GM12878 (cell line): ENCODE results near the gene CLEC4M. TPM values are rescaled to one million over a fixed set of nuclear protein-coding genes. Genes with fewer than 3 reads are reported as not detected.

Source experiments
- ATAC-seq: fragments of 200-7000 bp; cut with Tn5 transposase; 3 replicates; pipeline ENCODE4 v1.9.1; 2020; ENCODE audit warnings: mild to moderate bottlenecking, moderate library complexity
- BruUV-seq: library from RNA; stranded (reverse); fragments of 400-500 nt; replicated peaks from 2 replicates; lab custom pipeline; 2021; lab: Mats Ljungman, UMichigan
- CTCF ChIA-PET: fragments of 300-600 bp; sonication (Branson Sonifier 250); formaldehyde crosslinking; extraction: SDS; loops from one replicate; lab custom pipeline; 2021; ENCODE audit warnings: inconsistent platforms; lab: Yijun Ruan, JAX
- POLR2A ChIA-PET: fragments of 350-600 bp; formaldehyde crosslinking; extraction: SDS; loops from one replicate; lab custom pipeline; 2021; ENCODE audit warnings: inconsistent platforms; lab: Charles Lee
- RAD21 ChIA-PET: fragments of 300-600 bp; sonication (Branson Sonifier 250); formaldehyde crosslinking; loops from one replicate; lab custom pipeline; 2023; ENCODE audit warnings: antibody characterized with exemption; ENCODE audit not compliant: unreplicated experiment; lab: Charles Lee
- SMC1A ChIA-PET: fragments of 300-600 bp; sonication (Branson Sonifier 250); formaldehyde crosslinking; loops from one replicate; lab custom pipeline; 2023; ENCODE audit not compliant: unreplicated experiment, uncharacterized antibody; lab: Charles Lee
- DNase-seq: peaks from one replicate; pipeline ENCODE4 v3.0.0-alpha.2; 2011; ENCODE audit warnings: low read depth, low spot score
- FAIRE-seq: peaks from 3 replicates; lab custom pipeline; 2011; peaks lifted over from hg19 to GRCh38; lab: Jason Lieb, UNC
- H2AFZ ChIP-seq: 2 replicates; pipeline ENCODE4 v1.6.0; 2011; ENCODE audit warnings: low read depth, low read length, control low read depth; ENCODE audit not compliant: control insufficient read depth
- H3K27ac ChIP-seq: 2 replicates; pipeline ENCODE4 v1.5.1; 2011; ENCODE audit warnings: control low read depth; ENCODE audit not compliant: control insufficient read depth, insufficient read depth
- H3K27me3 ChIP-seq, 2 experiments: replicated peaks in 1 of 2; 2 replicates each; pipeline versions ENCODE4 v1.6.0 to v1.6.1; 2011; ENCODE audit warnings: low read length in 1 of 2; ENCODE audit not compliant: control insufficient read depth in 2 of 2, insufficient read depth in 2 of 2
- H3K36me3 ChIP-seq, 2 experiments: 2 replicates each; pipeline ENCODE4 v1.5.1; 2011; ENCODE audit warnings: low read length in 1 of 2; ENCODE audit not compliant: control insufficient read depth in 2 of 2, insufficient read depth in 2 of 2
- H3K4me1 ChIP-seq: 2 replicates; pipeline ENCODE4 v1.6.1; 2011; ENCODE audit warnings: mild to moderate bottlenecking, low read length, moderate library complexity, mixed read lengths; ENCODE audit not compliant: control insufficient read depth, insufficient read depth
- H3K4me2 ChIP-seq: 2 replicates; pipeline ENCODE4 v1.6.0; 2011; ENCODE audit warnings: control low read depth; ENCODE audit not compliant: control insufficient read depth, insufficient read depth
- H3K4me3 ChIP-seq: fragments of 200-600 bp; sonication (generic); 2 replicates; pipeline ENCODE4 v1.5.1; 2016
- H3K79me2 ChIP-seq: 2 replicates; pipeline ENCODE4 v1.6.0; 2011; ENCODE audit warnings: low read length; ENCODE audit not compliant: control insufficient read depth, insufficient read depth
- H3K9ac ChIP-seq: 2 replicates; pipeline ENCODE4 v1.8.0; 2011; ENCODE audit warnings: low read length, control low read depth, mixed read lengths; ENCODE audit not compliant: control insufficient read depth, insufficient read depth
- H3K9me3 ChIP-seq: replicated peaks from 3 replicates; pipeline ENCODE4 v1.5.1; 2011; ENCODE audit warnings: mild to moderate bottlenecking, low read length; ENCODE audit not compliant: control insufficient read depth, insufficient read depth
- H4K20me1 ChIP-seq: 2 replicates; pipeline ENCODE4 v1.6.0; 2011; ENCODE audit not compliant: control insufficient read depth, insufficient read depth
- CBFB ChIP-seq: IDR thresholded peaks from 2 replicates; pipeline ENCODE4 v1.6.1; 2016; ENCODE audit warnings: antibody characterized with exemption, low read depth
- FOXM1 ChIP-seq: IDR thresholded peaks from 2 replicates; pipeline ENCODE4 v1.6.1; 2012; ENCODE audit warnings: low read depth, mild to moderate bottlenecking, inconsistent platforms, low read length, moderate library complexity
- HCFC1 ChIP-seq: fragments of 150-350 bp; IDR thresholded peaks from 2 replicates; pipeline ENCODE4 v1.6.1; 2014; ENCODE audit warnings: low read length
- IRF4 ChIP-seq: IDR thresholded peaks from 2 replicates; pipeline ENCODE4 v1.6.1; 2011; ENCODE audit warnings: low read depth, low read length
- MEF2B ChIP-seq: fragments of 450-650 bp; IDR thresholded peaks from 2 replicates; pipeline ENCODE4 v1.6.1; 2018; ENCODE audit warnings: mild to moderate bottlenecking, moderate library complexity; ENCODE audit not compliant: partially characterized antibody, poor library complexity, severe bottlenecking
- NFXL1 ChIP-seq: fragments of 450-650 bp; IDR thresholded peaks from 2 replicates; pipeline ENCODE4 v1.6.1; 2017; ENCODE audit warnings: antibody characterized with exemption, mild to moderate bottlenecking, borderline replicate concordance
- RB1 ChIP-seq: fragments of 450-650 bp; formaldehyde crosslinking; IDR thresholded peaks from 2 replicates; pipeline ENCODE4 v1.6.1; 2017; ENCODE audit warnings: mild to moderate bottlenecking, borderline replicate concordance
- TBL1XR1 ChIP-seq: IDR thresholded peaks from 2 replicates; pipeline ENCODE4 v1.6.1; 2012; ENCODE audit warnings: low read depth, low read length, improper control_type of control experiment
- YY1 ChIP-seq: IDR thresholded peaks from 2 replicates; pipeline ENCODE4 v1.6.1; 2011; ENCODE audit warnings: low read depth, mild to moderate bottlenecking, low read length
- ZNF687 ChIP-seq: fragments of 450-650 bp; IDR thresholded peaks from 2 replicates; pipeline ENCODE4 v1.6.1; 2017; ENCODE audit warnings: mild to moderate bottlenecking, moderate library complexity
- ZSCAN29 ChIP-seq: fragments of 450-650 bp; IDR thresholded peaks from 2 replicates; pipeline ENCODE4 v1.6.1; 2017; ENCODE audit warnings: mild to moderate bottlenecking, moderate library complexity
- WGBS: methylation state at CpG from one replicate; pipeline ENCODE4 v1.1.6; 2016; ENCODE audit warnings: low lambda C conversion rate; ENCODE audit not compliant: insufficient replicate concordance, insufficient coverage; ENCODE audit errors: missing lambda C conversion rate; 5-methylcytosine and 5-hydroxymethylcytosine counted together
- in situ Hi-C: fragments of 300-500 bp; cut with MboI; formaldehyde crosslinking; loops from 9 replicates; pipeline ENCODE4 v1.14.3; 2018; ENCODE audit warnings: mixed read lengths
- intact Hi-C: fragments of 100-400 bp; cut with micrococcal nuclease; formaldehyde crosslinking; loops from one replicate; pipeline ENCODE4 v1.14.2; 2022; ENCODE audit not compliant: unreplicated experiment
- polyA plus RNA-seq, 11 experiments: library from polyadenylated mRNA; depleted of rRNA in 4 of 11; unstranded in 6 of 11; stranded (reverse) in 5 of 11; fragments of >200 nt; fragmentation: Nextera tagmentation in 4 of 11; fragmentation: Illumina TruSeq in 1 of 11; extraction: Ambion mirVana in 4 of 11; extraction: Trizol in 1 of 11; gene quantifications; 1 replicate in 1 of 11; 2 replicates in 10 of 11; pipeline versions ENCODE4 v1.2.1 to v1.2.3, GENCODE V29; 2011 to 2016; ENCODE audit warnings: inconsistent platforms in 2 of 11, missing spikeins in 2 of 11, low read depth in 1 of 11
- total RNA-seq, 4 experiments: library from RNA; depleted of rRNA in 3 of 4; stranded (reverse); fragments of >200 nt in 3 of 4; fragmentation: Illumina TruSeq in 1 of 4; extraction: Trizol in 1 of 4; gene quantifications; 2 replicates each; pipeline versions ENCODE4 v1.2.1 to v1.2.3, GENCODE V29; 2013 to 2021

Gene CLEC4M
- total and polyA plus RNA-seq, 10 of the 15 experiments (the other 5 are each of a cell fraction or from before 2014, with no cell fraction given), result 0.11 to 0.42 (median 0.25) TPM; not detected in 1

DNA sequence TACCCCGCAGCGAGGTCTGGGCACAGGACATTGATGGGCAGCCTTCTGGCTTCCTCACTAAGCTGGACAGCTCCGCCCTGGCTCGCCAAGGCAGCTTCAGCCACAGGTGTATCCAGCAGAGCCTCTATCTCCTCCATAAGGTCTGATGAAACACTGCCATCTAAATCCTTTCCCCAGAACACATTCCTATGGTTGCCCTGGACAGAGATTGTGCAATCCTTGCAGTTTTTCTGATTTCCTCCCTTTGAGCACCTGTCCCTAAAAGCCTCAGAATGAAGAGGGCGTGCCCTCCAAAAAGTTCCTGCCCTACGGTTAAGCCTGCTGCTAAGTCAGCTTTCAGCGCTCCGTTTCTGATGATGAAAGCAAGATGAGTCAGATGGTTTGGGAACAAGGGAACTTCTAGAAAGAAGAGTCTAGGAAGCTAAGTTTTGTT lies 21.0 kb downstream of the CLEC4M start:
- H3K79me2 ChIP-seq, result no peaks in the 10 kb centered on the region
- no peak overlapping the region for H3K9ac ChIP-seq
- H4K20me1 ChIP-seq, result no peaks in the 10 kb centered on the region
- ATAC-seq, result no peak
- ChIA-PET CTCF (interaction anchor here (1.5 kb wide), 1 partner anchor 103 kb away, joined by 3 read pairs; the partner anchor contains the start of gene TRAPPC5), POLR2A (interaction anchor here (1.1 kb wide), 1 partner anchor 13 kb away, joined by 3 read pairs; no protein-coding TSS in a partner anchor), SMC1A (no interaction called here), RAD21 (interaction anchor here (0.6 kb wide), 1 partner anchor 33 kb away, joined by 4 read pairs; no protein-coding TSS in a partner anchor)
- no peak overlapping the region for H3K4me3 ChIP-seq
- intact Hi-C loops, result no loop called here
- DNase-seq, result no peak
- no peaks in the 10 kb centered on the region; the same call in 1 of the 2 replicates for H3K4me1 ChIP-seq
- WGBS, result 24% methylated on average over 8 of the region's 8 CpGs
- H3K9me3 ChIP-seq, result no peaks in the 10 kb centered on the region; the same call in 2 of the 3 replicates
- H3K4me2 ChIP-seq, result no peak overlapping the region
- H3K36me3 ChIP-seq, result no peaks in the 10 kb centered on the region
- in situ Hi-C loops, result no loop called here
- no TSS peak for BruUV-seq
- TF ChIP-seq ZSCAN29 (no peak), MEF2B (no peak)
- peaks cover 2 to 3% of the 10 kb centered on the region in 2 experiments; a peak in 3 of 4 replicates for H3K27me3 ChIP-seq
- no peak overlapping the region for H2AFZ ChIP-seq
- no peak overlapping the region for H3K27ac ChIP-seq
- no peak for FAIRE-seq

- no peaks in the 10 kb centered on the region for H3K79me2 ChIP-seq
- SMC1A ChIA-PET, result no interaction called here
- intact Hi-C loops (no loop called here), in situ Hi-C loops (no loop called here)
- no peaks in the 10 kb centered on the region; the same call in 2 of the 3 replicates for H3K9me3 ChIP-seq
- no peak overlapping the region for H3K9ac ChIP-seq
- BruUV-seq, result no TSS peak
- no peaks in the 10 kb centered on the region for H4K20me1 ChIP-seq
- POLR2A ChIA-PET, result no interaction called here
- CTCF ChIA-PET, result interaction anchor here (1.5 kb wide), 1 partner anchor 104 kb away, joined by 3 read pairs; the partner anchor contains the start of gene TRAPPC5
- ATAC-seq (no peak), FAIRE-seq (no peak), DNase-seq (no peak)
- RAD21 ChIA-PET, result interaction anchor here (1.3 kb wide), 1 partner anchor 217 kb away, joined by 3 read pairs; no protein-coding TSS in a partner anchor
- no peak overlapping the region for H3K27ac ChIP-seq
- H3K27me3 ChIP-seq, result peaks cover 3 to 6% of the 10 kb centered on the region in 2 experiments
- H3K4me3 ChIP-seq, result no peak overlapping the region
- no peak overlapping the region for H3K4me2 ChIP-seq
- no peaks in the 10 kb centered on the region; the same call in 1 of the 2 replicates for H3K4me1 ChIP-seq
- TF ChIP-seq IRF4, result no peak
- TF ChIP-seq RB1, result no peak
- TF ChIP-seq NFXL1, result no peak
- TF ChIP-seq ZNF687, result no peak
- no peak for TF ChIP-seq FOXM1
- no peak for TF ChIP-seq YY1
- no peak for TF ChIP-seq CBFB
- no peak for TF ChIP-seq TBL1XR1
- TF ChIP-seq HCFC1, result no peak
- no peaks in the 10 kb centered on the region for H3K36me3 ChIP-seq
- no peak overlapping the region for H2AFZ ChIP-seq
These were observed 21.8 kb downstream of the CLEC4M start for GRCh38 chr19:7784856-7785255.
